GM21390 (cell line): ENCODE measurements around the gene CAST.
"Not testable (repeated sequence)": the region's sequence is repeated elsewhere in the genome, so short reads cannot be mapped to it uniquely, and the experiment has no call there.

Source experiments
- ATAC-seq: cut with Tn5 transposase; IDR thresholded peaks from one replicate; pipeline ENCODE4 v1.9.1; 2021; ENCODE audit not compliant: unreplicated experiment

CAST gene, protein sequence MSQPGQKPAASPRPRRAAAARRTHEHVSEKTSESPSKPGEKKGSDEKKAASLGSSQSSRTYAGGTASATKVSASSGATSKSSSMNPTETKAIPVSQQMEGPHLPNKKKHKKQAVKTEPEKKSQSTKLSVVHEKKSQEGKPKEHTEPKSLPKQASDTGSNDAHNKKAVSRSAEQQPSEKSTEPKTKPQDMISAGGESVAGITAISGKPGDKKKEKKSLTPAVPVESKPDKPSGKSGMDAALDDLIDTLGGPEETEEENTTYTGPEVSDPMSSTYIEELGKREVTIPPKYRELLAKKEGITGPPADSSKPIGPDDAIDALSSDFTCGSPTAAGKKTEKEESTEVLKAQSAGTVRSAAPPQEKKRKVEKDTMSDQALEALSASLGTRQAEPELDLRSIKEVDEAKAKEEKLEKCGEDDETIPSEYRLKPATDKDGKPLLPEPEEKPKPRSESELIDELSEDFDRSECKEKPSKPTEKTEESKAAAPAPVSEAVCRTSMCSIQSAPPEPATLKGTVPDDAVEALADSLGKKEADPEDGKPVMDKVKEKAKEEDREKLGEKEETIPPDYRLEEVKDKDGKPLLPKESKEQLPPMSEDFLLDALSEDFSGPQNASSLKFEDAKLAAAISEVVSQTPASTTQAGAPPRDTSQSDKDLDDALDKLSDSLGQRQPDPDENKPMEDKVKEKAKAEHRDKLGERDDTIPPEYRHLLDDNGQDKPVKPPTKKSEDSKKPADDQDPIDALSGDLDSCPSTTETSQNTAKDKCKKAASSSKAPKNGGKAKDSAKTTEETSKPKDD

DNA sequence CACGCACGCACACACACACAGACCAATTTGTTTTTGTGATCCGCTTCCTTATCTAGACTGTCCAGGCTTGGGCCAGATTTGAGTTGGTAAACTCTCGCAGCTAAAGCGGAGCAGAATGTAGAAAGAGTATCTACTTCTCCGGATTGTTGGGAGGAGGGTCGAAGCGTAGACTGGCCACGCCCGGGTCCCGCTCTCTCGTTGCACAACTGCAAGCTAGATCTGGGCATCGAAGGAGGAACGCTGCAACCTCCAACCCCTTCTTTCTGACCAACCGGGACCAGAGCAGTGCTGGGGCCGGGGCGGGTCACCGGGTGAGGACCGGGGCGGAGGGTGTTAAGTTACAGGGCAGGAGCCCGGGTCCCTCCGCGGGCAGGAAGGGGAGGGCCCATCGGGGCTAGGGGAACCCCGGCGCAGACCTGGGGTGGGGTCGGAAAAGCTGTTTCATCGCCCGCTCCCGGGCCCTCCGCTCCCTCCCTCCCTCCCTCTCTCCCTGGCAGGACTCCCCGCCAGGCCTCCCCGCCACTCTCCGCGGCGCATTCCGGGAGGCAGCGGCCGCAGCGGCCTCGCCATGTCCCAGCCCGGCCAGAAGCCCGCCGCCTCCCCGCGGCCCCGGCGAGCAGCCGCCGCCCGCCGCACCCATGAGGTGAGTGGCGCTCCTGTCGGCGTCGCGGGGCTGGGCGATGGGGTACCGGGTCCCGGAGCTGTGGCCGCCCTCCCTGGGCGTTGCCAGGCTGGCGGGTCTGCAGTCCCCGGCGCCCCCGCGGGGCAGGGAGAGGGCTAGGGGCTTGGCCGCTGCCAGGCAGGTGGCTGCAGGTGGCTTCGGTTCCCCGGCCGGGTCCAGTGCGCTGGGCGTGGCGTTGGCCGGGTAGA is at the start of gene CAST:
Gene CAST (plus strand): TSS at position 522 of the 870 bp plus-strand sequence. CDS start 47 bp downstream, at position 569.
- peak; percentile 62 for ATAC-seq

DNA sequence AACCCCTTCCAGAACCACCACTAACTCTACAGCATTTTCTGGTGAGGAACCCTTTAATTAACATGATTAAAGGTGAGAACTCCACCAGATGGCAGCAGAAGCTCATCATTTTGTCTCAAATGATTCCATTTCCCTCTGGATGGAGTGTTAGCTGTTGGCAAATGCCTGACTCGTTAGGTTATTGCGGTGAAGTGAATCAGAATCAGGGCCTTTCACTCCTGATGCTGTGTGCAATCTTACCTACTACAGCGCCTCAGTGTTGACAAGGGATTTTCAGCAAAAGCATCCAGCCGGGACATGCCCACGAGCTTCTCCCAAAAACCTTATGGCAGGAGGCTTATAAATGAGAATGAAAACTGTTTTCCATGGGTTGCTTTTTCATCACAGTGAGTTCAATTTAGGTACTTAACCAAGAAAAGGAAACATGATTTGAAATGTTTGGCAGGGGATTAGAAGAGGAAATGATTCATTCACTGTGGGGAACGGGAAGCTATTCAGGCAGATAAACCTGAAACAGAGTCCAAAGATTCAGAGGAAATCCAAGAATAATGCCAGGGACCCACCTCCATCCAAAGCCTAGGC is 48.0 kb upstream of the CAST start:
- ATAC-seq, result no peak

DNA sequence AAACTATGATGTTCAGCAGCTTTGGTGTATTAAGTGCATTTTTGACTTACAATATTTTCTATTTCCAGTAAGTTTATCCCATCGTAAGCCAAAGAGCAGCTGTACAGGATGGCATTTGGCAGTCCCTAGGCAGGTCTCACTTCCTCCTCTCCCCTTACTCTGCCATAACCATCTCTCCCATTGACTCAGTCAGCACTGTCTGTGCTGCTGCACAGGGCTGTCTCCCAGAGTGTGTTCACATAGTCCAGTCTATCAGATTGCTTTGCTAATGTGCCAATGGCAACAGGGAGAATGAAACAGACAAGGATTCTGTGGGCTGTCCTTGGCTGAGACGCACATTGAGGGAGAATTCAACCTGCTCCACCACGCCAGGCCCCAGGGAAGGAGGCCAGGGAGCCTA is 47.0 kb upstream of the CAST start:
- no peak for ATAC-seq

DNA sequence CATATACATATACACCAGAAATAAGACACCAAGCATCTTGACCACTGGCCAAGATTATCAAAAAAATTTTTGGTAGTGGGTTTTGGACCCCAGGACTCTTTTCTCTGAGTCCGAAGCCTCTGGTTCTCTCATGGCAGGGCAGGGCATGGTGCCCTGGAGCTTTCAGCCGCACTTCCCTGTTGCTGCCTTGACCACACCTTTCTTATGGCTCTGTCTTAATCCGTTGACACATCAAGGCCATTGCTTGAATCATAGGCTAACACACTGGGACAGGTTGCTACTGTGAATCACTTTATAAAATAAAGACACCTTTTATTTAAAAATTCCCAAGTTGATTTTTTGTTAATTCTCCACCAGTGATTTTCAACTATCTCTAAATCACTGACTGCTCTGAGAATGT is 45.4 kb upstream of the CAST start:
- no peak for ATAC-seq

DNA sequence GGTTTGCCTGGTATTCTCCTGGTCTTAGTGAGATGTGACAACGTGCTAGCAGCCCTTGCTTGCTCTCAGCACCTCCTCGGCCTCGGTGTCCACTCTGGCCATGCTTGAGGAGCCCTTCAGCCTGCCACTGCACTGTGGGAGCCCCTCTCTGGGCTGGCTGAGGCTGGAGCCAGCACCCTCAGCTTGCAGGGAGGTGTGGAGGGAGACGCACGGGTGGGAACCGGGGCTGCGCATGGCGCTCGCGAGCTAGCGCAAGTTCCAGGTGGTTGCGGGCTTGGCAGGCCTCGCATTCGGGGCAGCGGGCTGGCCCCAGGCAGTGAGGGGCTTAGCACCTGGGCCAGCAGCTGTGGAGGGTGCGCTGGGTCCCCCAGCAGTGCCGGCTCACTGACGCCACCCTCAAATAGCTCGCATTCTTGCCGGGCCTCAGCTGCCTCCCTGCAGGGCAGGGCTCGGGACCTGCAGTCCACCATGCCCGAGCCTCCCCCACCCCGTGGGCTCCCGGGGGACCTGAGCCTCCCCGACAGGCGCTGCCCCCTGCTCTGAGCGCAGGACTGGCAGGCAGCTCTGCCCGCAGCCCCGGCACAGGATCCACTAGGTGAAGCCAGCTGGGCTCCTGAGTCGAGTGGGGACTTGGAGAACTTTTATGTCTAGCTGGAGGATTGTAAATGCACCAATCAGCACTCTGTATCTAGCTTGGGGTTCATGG is 43.7 kb upstream of the CAST start:
- ATAC-seq, result not testable (repeated sequence)

DNA sequence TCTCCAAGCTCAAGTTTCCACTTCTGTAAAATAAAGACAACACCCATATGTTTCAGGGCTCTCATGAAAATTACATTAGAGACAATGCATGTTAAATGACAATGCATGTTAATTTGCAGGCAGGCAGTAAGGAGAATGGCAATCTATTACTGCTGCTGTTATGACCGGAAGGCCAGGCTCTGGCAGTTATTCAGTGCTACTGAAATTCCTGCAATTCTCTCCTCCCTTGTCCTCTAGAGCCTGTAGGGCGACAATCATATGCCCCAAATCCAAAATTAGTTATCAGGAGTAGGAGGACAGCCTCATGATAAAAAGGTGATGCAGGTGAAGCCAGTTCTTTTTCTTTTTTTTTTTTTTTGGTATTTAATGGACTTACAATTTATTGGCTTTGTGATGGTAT is 42.2 kb upstream of the CAST start:
- ATAC-seq, result no peak

DNA sequence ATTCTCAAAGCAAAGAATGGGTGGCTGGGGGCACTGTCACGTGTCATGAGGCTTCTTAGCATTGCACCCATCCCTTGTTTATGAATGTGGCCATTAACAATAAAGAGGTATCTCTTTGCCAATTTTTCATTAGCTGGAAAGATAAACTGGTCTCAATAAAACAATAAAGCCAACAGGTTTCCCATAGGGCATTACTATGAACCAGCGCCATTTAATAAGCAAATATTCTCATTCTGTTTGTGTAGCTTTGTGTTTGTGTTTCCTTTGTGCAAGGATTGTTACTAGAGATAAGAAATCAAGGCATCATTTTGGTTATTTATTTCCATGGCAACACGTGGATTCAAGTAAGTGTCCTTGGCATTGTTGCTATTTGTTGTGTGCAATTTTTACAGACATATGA is 37.6 kb upstream of the CAST start:
- no peak for ATAC-seq

DNA sequence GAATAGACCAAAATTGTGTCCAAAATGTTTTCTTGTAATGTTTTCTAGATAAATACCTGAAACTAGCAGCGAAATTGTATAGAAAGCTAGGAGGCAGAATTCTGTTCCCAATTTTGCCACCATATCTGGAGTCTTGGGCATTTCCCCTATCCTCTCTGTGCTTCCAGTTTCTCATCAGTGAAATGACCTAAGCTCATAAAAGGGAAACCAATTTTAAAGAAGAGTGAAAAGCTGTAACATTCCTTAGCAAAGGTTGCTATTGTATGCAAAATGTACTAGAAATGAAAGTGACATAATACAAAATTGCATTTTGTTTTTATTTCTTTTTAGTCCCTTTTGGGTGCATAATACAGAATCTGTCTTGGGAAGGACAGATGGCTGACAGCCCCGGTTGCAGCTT is 36.8 kb upstream of the CAST start:
- no peak for ATAC-seq

DNA sequence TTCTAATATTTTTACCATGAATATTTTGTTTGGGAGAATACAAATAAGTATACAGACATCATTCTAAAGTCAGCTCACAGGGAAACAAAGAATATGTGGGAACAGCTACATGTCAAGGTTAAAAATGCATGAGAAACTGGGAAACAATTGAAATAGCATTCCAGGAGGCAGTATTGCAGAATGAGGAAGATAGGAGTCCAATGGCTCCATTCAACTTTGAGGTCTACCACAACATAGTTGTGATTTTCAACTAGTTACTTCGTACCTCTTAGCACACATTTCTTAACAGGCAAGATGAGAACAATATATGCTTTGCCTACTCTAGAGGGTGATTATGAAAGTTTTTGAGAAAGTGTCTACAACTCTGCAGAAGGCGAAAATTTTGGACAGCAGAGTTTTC is 35.2 kb upstream of the CAST start:
- no peak for ATAC-seq

DNA sequence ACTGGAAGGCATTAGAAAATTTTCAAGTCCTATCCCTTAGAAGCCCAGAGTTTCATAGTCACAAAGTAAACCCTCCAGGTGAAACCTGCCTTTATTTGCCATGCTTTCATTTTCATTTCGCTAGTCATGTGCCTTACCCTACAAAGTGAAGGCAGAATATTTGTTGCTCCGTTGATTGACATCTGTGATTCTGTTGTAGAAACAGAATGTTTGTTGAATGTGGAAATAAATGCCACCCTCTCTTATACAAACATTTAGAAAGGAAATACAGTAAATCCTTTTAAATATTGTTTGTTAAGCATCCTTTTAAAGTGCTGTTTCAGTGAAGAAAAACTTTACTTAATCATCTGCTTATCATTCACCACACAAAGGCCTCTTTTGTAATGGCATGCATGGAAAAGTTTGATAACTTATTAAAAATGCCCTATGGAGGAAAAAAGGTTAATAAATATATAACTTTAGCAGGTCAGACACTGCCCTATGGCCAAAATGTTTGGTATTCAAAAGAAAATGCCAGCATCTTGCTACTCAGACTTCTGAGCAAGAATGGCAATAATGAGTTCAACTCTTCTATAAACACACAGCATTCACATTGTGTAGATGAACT is 34.3 kb upstream of the CAST start:
- ATAC-seq, result no peak

DNA sequence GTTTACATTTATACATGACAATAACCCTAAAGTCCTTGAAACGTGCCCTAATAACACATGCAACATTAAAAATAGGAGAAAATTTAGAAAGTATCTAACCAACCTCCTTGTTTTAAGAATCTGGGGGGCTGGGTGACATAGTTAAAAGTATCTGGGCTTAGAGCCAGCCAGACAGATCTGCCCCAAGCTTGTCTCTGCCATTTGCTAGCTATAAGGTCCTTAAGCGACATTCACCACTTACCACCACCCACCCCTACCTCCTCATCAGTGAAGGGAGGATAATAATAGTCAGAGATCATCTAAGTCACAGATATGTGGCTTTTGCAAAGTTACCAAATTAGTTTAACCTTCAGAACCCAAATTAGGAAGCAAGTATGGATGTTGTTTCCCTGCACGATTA is 33.8 kb upstream of the CAST start:
- ATAC-seq, result no peak

DNA sequence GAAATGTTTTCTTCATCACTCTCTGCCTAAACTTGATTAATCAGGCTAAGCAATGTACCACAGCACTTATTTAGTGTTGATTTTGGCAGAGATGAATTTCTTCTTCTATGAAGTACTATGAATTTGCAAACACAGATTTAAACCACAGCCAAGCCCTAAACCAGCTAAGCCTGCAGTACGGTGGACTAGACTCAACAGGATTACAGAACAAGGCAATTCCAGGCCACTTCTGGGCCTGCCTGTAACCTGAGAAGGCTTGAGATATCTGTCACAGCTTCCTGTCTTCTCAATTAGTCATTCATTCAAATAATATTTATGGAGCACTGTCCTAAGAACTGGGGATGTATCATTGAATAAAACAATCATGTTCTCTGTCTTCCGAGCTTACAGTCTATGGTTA is 32.4 kb upstream of the CAST start:
- no peak for ATAC-seq

DNA sequence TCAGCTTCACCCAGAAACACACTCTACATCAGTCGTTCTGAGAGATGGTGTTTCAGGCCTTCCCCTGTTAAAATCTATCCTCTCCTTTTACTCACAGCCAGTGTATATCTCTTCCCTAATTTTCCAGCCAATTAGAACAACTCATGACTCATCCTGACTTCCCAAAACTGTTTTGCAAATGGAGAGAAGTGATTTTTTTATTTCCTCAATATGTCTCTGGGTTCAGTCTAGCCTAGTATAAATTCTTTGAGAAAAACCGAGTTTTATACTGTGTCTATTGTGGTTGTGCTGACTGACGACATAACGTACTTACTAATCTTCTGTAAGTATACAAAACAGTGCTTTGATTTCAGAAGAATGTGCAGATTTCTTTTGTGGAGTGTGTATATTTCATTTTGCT is 28.4 kb upstream of the CAST start:
- no peak for ATAC-seq

DNA sequence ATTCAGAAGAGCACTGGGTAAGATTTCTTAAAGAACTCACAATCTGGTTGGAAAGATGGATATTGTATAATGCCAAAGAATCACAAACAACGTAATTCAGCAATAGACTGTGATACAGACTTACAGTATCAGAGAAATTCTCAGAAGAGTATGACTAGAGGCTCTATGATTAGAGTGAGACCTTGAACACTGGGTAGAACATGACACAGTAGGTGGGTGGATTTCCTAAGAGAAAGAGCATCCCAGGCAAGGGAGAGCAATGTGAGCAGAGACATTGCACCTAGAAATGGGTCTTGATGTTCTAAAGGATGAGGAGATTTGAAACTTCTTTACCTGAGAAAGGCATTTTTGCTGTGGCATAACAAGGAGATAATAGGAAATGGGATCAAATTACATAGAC is 27.3 kb upstream of the CAST start:
- ATAC-seq, result no peak

DNA sequence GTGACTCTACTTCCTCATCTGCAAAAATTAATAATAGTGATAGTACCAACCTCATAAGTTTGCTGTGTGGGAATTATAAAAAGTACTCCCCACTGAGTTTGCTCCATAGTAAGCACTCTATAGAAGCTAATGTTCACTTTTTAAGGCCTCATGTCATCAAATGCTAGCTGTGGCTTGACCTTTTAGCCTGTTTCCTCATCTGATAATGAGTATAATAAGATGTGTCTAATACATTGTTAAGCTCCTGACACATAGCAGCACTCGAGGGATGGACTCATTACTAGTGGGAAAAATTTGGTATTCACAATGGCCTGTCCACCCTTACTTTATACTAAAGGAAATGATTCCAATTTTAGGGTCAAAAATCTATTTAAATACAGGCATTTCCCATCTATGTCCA is 26.1 kb upstream of the CAST start:
- ATAC-seq, result no peak

DNA sequence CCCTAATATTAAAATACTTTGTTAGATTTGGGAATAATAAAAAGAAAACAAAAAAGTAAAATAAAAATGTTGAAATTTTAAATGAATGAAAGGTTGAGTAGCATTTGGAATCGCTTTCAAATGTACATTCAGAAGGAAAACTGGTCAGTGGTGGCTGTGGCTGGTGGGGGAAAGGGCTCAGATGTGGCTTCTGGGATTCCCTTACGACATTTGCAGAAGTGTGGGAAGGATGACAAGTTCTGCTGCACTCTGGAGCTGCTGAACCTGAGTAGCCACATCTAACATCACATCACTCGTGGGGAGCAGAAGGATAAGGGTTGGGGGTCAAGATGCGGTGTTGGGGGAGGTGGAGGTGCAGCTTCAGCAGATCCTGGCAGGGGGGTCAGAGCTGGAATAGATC is 25.6 kb upstream of the CAST start:
- no peak for ATAC-seq

DNA sequence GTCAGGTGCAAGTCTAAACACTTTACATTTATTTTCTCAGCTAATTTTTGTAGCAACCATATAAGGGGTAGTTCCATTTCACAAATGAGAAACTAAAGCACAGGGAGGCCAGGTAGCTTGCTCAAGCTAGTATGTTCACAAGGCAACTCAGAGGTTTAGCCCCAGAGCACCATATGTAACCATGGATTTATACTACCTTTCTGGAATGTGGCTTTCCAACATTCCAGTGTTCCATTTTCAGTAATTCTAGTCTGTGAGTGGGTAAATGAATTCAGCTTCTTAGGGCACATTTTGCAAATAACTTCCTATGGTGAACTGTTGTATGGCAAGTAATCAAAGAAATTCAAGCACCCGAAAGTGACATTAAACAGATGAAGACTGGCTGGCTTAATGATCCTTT is 25.0 kb upstream of the CAST start:
- no peak for ATAC-seq

DNA sequence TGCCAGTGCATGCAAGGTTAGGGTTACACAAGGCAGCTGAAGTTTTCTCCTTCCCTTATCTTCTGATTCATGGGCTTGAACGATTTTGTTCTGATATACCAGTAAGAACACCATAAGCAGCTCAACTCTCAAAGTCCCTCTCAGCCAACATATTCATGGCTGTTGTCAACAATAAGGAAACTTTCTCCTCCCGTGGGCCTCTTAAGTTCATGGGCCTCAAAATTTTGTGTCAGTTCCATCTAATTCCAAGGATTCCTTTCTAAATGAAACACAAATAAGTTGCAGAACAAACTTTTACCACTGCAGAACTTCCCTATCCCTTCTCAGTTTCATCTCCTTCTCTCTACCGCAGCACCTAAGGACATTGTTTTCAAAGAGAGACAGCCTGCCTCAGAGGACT is 23.6 kb upstream of the CAST start:
- ATAC-seq, result no peak

DNA sequence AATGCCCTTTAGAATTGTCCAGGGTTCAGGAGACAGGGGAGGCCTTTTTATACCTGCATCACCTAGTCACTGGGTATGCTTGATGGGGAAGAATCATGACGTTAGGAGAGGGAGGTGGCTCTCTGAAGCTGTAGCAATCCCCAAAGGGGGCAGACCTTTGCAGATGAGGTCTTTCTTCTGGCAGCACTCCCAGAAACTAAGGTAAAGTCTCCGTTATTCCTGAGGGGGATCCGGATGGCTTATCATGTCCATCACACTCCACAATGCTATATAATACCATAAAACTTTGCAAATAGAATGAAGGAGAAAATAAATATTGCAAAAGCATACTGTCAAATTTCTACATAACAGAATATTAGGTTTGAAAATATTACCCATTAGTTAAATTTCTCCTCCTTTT is 21.5 kb upstream of the CAST start:
- no peak for ATAC-seq
